ENCODE data around the gene CDCA8.

- no peak for TF ChIP-seq CTCF (IDR thresholded peaks at IDR 0.05; ENCODE audit: low read length)
- no peak for TF ChIP-seq EZH2 (IDR thresholded peaks at IDR 0.05; ENCODE audit: borderline replicate concordance, low read length)
Observed at GRCh38 chr1:37667023-37667671, 25.2 kb upstream of the CDCA8 start.

Data from OCI-LY1 (cell line).